C4-2B (cell line): Measurements from ENCODE around the gene RABEP1.

ENCODE experiments used
- H3K27ac ChIP-seq: fragments of 450-650 bp; 2 replicates; pipeline ENCODE4 v1.5.1; 2017
- CTCF ChIP-seq: fragments of 450-650 bp; conservative IDR thresholded peaks from 2 replicates; pipeline ENCODE4 v1.5.1; 2017; ENCODE audit warnings: mild to moderate bottlenecking
- ZFX ChIP-seq: fragments of 450-650 bp; IDR thresholded peaks from 2 replicates; pipeline ENCODE4 v1.6.1; 2017

RABEP1 gene

GRCh38 chr17:5257124-5257523, 25.0 kb upstream of the RABEP1 start:
- TF ChIP-seq CTCF (no peak), ZFX (no peak)

GRCh38 chr17:5260542-5260941, 21.5 kb upstream of the RABEP1 start:
- peak overlapping the region; percentile 80 for H3K27ac ChIP-seq
- TF ChIP-seq CTCF (no peak), ZFX (no peak)

More at GRCh38 chr17:5257124-5257523, 25.0 kb upstream of the RABEP1 start:
- no peak overlapping the region for H3K27ac ChIP-seq

- TF ChIP-seq ZFX (no peak), CTCF (no peak)
- peak overlapping the region; percentile 83 for H3K27ac ChIP-seq
Observed at GRCh38 chr17:5262416-5262991, 19.6 kb upstream of the RABEP1 start.

GRCh38 chr17:5263441-5263840, 18.6 kb upstream of the RABEP1 start:
- no peak for TF ChIP-seq CTCF
- no peak for TF ChIP-seq ZFX
- H3K27ac ChIP-seq = peak overlapping the region; percentile 83

GRCh38 chr17:5264893-5265292, 17.2 kb upstream of the RABEP1 start:
- H3K27ac ChIP-seq = no peak overlapping the region

GRCh38 chr17:5269241-5269960, 12.7 kb upstream of the RABEP1 start:
- no peak overlapping the region for H3K27ac ChIP-seq
- no peak for TF ChIP-seq CTCF
- TF ChIP-seq ZFX = no peak

More at GRCh38 chr17:5264893-5265292, 17.2 kb upstream of the RABEP1 start:
- TF ChIP-seq ZFX (no peak), CTCF (no peak)

- no peak overlapping the region for H3K27ac ChIP-seq
- TF ChIP-seq ZFX = no peak
- TF ChIP-seq CTCF = no peak
Observed at GRCh38 chr17:5272322-5272721, 9.8 kb upstream of the RABEP1 start.
